HG03575 (cell line): ENCODE results near the gene ASTN2.

Source experiments
- ATAC-seq: cut with Tn5 transposase; IDR thresholded peaks from one replicate; pipeline ENCODE4 v1.9.1; 2021; ENCODE audit not compliant: unreplicated experiment, insufficient number of reproducible peaks, low FRiP score; ENCODE audit errors: extremely low read depth

Gene ASTN2

GRCh38 chr9:116494815-116495634 is 919.8 kb downstream of the ASTN2 start:
- no peak for ATAC-seq

- ATAC-seq = no peak
Observed at GRCh38 chr9:116493183-116493860, 921.5 kb downstream of the ASTN2 start.

GRCh38 chr9:116491659-116492058 is 923.2 kb downstream of the ASTN2 start:
- no peak for ATAC-seq

GRCh38 chr9:116491219-116491618 is 923.6 kb downstream of the ASTN2 start:
- no peak for ATAC-seq

GRCh38 chr9:116490321-116490720 is 924.5 kb downstream of the ASTN2 start:
- no peak for ATAC-seq

- ATAC-seq = no peak
Observed at GRCh38 chr9:116488373-116488772, 926.5 kb downstream of the ASTN2 start.

- no peak for ATAC-seq
Observed at GRCh38 chr9:116484492-116485061, 930.3 kb downstream of the ASTN2 start.

GRCh38 chr9:116483622-116484491 is 931.0 kb downstream of the ASTN2 start:
- no peak for ATAC-seq

- ATAC-seq = no peak
Observed at GRCh38 chr9:116482740-116483139, 932.1 kb downstream of the ASTN2 start.

- no peak for ATAC-seq
Observed at GRCh38 chr9:116480700-116481099, 934.2 kb downstream of the ASTN2 start.

GRCh38 chr9:116479967-116480366 is 934.9 kb downstream of the ASTN2 start:
- ATAC-seq = no peak

- ATAC-seq = no peak
Observed at GRCh38 chr9:116479056-116479544, 935.8 kb downstream of the ASTN2 start.

- ATAC-seq = no peak
Observed at GRCh38 chr9:116477584-116478141, 937.2 kb downstream of the ASTN2 start.

GRCh38 chr9:116476935-116477381 is 937.9 kb downstream of the ASTN2 start:
- no peak for ATAC-seq

GRCh38 chr9:116476002-116476401 is 938.9 kb downstream of the ASTN2 start:
- ATAC-seq = no peak

- no peak for ATAC-seq
Observed at GRCh38 chr9:116475201-116475600, 939.7 kb downstream of the ASTN2 start.

- no peak for ATAC-seq
Observed at GRCh38 chr9:116471944-116472506, 942.8 kb downstream of the ASTN2 start.

GRCh38 chr9:116471093-116471906 is 943.6 kb downstream of the ASTN2 start:
- ATAC-seq = no peak
